GM10266 (cell line): ENCODE results near the gene PCK1.

Source experiments
- DNase-seq: peaks from one replicate; pipeline ENCODE4 v3.0.0; 2012; ENCODE audit errors: extremely low spot score
- TF ChIP-seq, protein P1 (sequence below): IDR thresholded peaks from 2 replicates; pipeline ENCODE4 v1.5.1; 2012; ENCODE audit warnings: mild to moderate bottlenecking, low read depth; ENCODE audit not compliant: control insufficient read depth, insufficient read depth; ENCODE audit errors: missing control alignments

Gene PCK1

DNA sequence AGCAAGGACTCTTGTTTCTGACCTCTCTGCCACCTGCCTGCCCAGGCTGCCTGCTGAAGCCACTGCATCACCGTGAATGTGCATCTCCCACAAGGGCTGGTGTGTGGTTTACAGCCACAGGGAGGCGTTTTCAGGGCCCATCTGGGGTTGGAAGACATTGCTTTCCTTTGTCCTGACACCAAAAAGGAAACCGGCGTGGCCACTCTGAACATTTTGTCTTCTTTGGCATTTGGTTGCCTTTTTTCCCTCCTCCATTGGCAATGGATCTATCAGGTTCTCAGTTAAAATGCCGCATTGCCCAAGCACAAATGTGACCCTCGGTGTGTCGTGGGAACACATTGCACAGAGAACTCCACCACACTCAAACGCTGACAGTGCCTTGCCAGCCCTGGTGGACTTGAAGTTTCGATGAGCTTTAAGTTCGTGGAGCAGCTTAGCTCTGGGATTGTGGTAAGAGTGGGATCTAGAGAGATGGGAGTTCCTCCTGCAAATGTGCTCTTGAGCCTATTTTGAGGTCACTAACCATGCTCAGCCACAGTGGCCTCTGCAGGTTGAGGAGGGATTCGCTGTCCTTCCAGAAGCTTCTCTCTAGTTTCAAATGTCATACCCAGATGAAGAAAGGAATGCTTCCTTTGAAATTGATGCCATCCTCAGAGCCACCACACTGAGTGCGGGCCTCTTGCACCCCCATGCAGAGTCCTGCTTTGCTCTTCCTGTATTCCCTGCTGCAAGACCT is 14.8 kb upstream of the PCK1 start:
- TF ChIP-seq, protein P1, sequence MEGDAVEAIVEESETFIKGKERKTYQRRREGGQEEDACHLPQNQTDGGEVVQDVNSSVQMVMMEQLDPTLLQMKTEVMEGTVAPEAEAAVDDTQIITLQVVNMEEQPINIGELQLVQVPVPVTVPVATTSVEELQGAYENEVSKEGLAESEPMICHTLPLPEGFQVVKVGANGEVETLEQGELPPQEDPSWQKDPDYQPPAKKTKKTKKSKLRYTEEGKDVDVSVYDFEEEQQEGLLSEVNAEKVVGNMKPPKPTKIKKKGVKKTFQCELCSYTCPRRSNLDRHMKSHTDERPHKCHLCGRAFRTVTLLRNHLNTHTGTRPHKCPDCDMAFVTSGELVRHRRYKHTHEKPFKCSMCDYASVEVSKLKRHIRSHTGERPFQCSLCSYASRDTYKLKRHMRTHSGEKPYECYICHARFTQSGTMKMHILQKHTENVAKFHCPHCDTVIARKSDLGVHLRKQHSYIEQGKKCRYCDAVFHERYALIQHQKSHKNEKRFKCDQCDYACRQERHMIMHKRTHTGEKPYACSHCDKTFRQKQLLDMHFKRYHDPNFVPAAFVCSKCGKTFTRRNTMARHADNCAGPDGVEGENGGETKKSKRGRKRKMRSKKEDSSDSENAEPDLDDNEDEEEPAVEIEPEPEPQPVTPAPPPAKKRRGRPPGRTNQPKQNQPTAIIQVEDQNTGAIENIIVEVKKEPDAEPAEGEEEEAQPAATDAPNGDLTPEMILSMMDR: no peak
- no peak for DNase-seq

DNA sequence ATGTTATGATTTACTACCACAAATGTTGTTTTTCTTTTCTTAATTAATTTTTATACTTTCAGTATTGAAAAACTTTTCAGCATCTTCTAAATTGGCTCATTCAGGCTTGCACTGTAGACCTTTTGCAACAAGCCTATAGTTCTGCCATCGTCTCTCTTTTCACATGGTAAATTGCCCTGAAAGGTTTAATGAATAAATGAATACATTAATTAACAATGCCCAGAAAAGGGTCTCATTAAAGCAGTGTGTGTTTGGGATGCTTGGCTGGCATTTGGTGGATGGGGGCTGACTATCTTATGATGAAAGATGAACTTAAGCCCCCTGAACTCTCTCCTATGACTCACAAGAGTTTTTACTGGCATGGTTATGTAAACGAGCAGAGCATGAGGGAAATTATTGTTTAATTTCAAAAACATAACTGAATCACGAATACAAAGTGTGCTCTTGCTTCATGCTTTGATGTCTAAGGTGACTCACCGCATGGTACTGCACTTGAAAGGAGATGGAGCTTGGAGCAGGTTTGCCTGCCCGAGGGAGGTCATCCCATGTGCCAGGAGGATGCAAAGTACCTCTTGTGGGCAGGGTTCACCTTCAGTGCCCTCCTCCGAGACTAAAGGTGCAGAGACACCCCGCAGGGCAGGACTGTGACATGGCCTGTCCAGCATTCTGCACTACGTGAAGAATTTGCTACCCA is 13.8 kb upstream of the PCK1 start:
- TF ChIP-seq, protein P1: no peak
- no peak for DNase-seq

DNA sequence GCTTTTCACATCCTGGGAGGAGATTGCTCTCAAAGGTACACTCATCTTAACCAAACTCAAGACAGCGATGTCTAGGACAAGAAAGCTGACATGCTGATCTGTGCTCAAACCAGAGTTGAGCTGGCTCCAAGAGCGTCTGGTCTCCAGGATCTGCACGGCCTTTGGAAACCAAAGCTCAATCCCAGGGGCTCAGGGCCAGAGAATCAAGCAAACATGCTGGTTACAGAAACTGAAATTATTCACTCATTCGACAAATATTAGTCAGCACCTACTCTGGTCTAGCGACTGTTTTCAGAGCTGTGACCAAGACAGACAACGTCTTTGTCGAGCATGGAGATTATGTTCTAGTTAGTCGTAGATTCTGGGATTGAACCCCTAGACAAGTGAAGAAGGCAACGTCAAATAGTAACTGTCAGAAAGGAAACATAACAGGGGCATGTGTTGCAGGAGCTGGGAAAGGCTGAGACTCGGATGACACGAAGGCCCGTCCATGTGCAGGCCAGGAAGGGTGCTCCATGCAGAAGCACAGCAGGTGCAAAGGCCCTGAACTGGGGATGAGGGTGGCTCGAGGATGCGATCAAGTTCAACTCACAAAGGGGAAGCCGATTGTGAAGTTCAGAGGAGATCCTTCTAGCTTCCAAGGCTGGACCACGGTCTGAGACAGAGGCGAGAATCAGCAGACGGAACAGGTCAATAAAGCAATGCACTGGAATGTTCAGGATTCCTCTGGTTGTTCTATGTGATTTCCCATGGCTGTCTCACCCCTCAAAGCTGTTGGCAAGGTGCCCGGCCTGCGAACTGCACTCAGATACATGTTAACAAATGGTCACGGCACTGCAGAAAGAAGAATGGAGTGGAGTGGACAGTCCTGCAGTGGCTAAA is 12.5 kb upstream of the PCK1 start:
- TF ChIP-seq, protein P1: no peak
- DNase-seq: no peak

DNA sequence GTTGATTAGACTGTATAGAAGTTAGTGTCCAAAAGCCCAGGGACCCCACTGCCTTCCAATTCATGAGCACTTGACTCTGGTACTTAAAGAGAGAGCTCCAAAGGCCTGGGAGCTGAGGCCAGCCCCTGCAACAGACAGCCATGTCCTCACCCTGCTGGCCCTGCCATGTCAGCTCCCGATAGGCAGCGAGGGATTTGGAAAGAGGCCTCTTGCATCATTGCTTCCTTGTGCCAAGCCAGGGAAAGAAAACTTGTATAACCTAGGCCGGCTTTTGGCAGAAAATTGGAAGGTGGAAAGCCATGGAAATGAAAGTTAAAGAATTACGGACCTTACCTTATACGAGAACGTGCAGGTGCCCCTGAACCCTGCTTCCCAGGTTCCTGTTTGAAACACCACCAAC is 8.4 kb upstream of the PCK1 start:
- no peak for DNase-seq
- TF ChIP-seq, protein P1: no peak

DNA sequence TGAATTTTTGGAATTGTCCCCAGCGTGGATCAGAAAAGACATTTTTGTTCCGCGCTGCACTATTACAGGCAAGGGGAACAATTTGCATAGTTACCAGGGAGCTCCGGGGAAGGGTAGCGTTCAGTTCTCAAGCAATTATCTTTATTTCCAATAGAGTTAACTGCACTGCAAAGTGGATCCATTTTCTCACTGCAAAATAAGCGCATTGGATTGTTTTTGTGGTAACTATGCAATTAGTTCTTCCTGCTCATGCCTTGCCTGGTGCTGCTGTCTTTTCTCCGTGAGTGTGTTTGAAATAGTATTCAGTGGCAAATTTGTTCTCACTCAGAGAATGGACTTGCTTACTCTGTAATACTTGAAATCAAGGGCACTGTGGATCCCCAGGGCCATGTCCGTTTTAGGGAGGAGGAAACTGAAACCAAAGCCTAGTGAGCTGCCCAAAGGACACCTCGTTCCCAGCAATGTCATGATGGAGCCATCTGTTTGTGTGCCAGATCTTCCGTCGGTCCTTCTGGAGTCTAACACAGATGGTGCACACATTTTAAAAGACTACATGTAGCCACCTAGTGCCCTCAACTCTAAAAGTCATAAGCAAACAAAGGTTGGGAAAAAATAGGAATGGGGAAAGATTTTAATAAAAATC is 7.4 kb upstream of the PCK1 start:
- DNase-seq: no peak
- TF ChIP-seq, protein P1: no peak

DNA sequence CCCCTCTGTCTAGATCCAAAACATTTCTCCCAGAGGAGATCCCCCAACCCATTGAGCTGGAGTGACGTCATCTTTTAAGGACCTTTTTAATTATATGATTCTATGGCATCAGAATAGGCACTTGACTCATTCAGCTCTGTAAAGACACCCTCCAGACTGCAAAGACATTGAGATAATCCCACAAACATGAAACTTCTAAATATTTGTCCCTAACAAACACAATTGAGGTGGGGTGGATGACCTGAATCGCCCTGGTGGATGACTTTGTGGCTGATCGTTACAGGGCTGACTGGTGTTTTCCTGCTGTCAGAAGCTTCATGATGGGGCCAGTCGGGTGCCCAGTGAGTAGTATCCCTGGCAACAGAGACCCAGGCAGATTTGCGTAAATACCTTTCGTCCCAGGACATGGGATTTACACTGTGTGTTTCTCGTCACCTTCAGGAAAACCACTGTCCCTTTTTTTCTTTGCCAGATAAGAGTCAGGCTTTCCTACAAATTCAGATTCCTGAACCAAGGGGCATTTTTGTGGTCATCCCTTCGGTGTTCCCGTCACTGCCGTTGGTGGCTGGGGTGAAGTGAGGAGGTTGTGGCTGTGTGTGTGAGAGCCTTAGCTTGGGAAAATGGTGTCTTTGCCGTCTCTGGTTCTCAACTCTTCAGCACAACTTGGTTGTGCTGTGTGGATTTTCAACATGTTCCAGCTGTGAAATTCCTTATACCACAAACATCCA is 5.3 kb upstream of the PCK1 start:
- TF ChIP-seq, protein P1: no peak
- DNase-seq: no peak
